HepG2 (cell line): ENCODE measurements around the gene ACAA2. TPM values are rescaled to one million over a fixed set of nuclear protein-coding genes. Genes with fewer than 3 reads are reported as not detected.
A peak's percentile ranks its signal among the peaks of the same experiment; 100 is the strongest.

Source experiments
- ARNTL ChIP-seq: sonication (generic); formaldehyde crosslinking; IDR thresholded peaks from 2 replicates; pipeline ENCODE4 v1.4.0; 2020; ENCODE audit warnings: mild to moderate bottlenecking, missing genetic modification reagents
- CSRNP2 ChIP-seq: sonication (generic); formaldehyde crosslinking; conservative IDR thresholded peaks from 2 replicates; pipeline ENCODE4 v1.8.0; 2022; ENCODE audit warnings: low read depth, missing genetic modification reagents
- FOSL2 ChIP-seq: sonication (generic); formaldehyde crosslinking; IDR thresholded peaks from 2 replicates; pipeline ENCODE4 v1.4.0; 2020; ENCODE audit warnings: missing genetic modification reagents
- JARID2 ChIP-seq: sonication (generic); formaldehyde crosslinking; IDR thresholded peaks from 2 replicates; pipeline ENCODE4 v1.8.1; 2023; ENCODE audit warnings: missing genetic modification reagents, inconsistent platforms; ENCODE audit not compliant: insufficient replicate concordance
- MXI1 ChIP-seq: IDR thresholded peaks from 3 replicates; pipeline ENCODE4 v1.6.1; 2012; ENCODE audit warnings: low read depth, low read length, inconsistent platforms, borderline replicate concordance
- RERE ChIP-seq: IDR thresholded peaks from 2 replicates; pipeline ENCODE4 v1.6.1; 2016; ENCODE audit warnings: low read depth, missing genetic modification reagents, missing compliant biosample characterization
- SNAPC2 ChIP-seq: sonication (generic); formaldehyde crosslinking; IDR thresholded peaks from 2 replicates; pipeline ENCODE4 v1.8.1; 2022; ENCODE audit warnings: mild to moderate bottlenecking, missing genetic modification reagents
- TEAD2 ChIP-seq: sonication (generic); formaldehyde crosslinking; IDR thresholded peaks from 2 replicates; pipeline ENCODE4 v1.9.0; 2021; ENCODE audit warnings: missing genetic modification reagents
- ZBTB25 ChIP-seq: IDR thresholded peaks from 2 replicates; pipeline ENCODE4 v1.6.1; 2018; ENCODE audit warnings: missing genetic modification reagents
- ZFY ChIP-seq: sonication (generic); formaldehyde crosslinking; IDR thresholded peaks from 2 replicates; pipeline ENCODE4 v1.4.0; 2020; ENCODE audit warnings: missing genetic modification reagents
- ZNF232 ChIP-seq: sonication (generic); formaldehyde crosslinking; IDR thresholded peaks from 2 replicates; pipeline ENCODE4 v1.4.0; 2020; ENCODE audit warnings: missing genetic modification reagents, borderline replicate concordance
- ZNF558 ChIP-seq: sonication (generic); formaldehyde crosslinking; IDR thresholded peaks from 2 replicates; pipeline ENCODE4 v1.9.0; 2022; ENCODE audit warnings: mild to moderate bottlenecking, missing genetic modification reagents, borderline replicate concordance
- ZNF7 ChIP-seq: IDR thresholded peaks from 2 replicates; pipeline ENCODE4 v1.6.1; 2016; ENCODE audit warnings: missing biosample characterization, missing genetic modification reagents
- ZNF75D ChIP-seq: sonication (generic); formaldehyde crosslinking; IDR thresholded peaks from 2 replicates; pipeline ENCODE4 v1.8.1; 2023; ENCODE audit warnings: missing genetic modification reagents, mild to moderate bottlenecking, borderline replicate concordance
- ZNF775 ChIP-seq: sonication (generic); formaldehyde crosslinking; IDR thresholded peaks from 2 replicates; pipeline ENCODE4 v1.4.0; 2020; ENCODE audit warnings: missing genetic modification reagents, mild to moderate bottlenecking, moderate library complexity, borderline replicate concordance
- ZNF780A ChIP-seq: sonication (generic); formaldehyde crosslinking; IDR thresholded peaks from 2 replicates; pipeline ENCODE4 v1.8.0; 2022; ENCODE audit warnings: mild to moderate bottlenecking, missing genetic modification reagents, moderate library complexity
- polyA plus RNA-seq, 8 experiments: library from polyadenylated mRNA; depleted of rRNA in 3 of 8; stranded (reverse) in 7 of 8; unstranded in 1 of 8; fragments of >200 nt; fragmentation: Illumina TruSeq in 4 of 8; extraction: Trizol in 4 of 8; gene quantifications; 2 replicates each; pipeline versions ENCODE4 v1.2.1 to v1.2.3, GENCODE V29; 2011 to 2016; ENCODE audit warnings: low read depth in 4 of 8, missing spikeins in 1 of 8, mixed read lengths in 1 of 8; ENCODE audit not compliant: insufficient read depth in 1 of 8
- total RNA-seq, 5 experiments: library from RNA; depleted of rRNA; stranded (reverse); fragments of >200 nt; fragmentation: Illumina TruSeq; extraction: Trizol; gene quantifications; 2 replicates each; pipeline ENCODE4 v1.2.3, GENCODE V29; 2016; ENCODE audit warnings: low read depth in 1 of 5
- TF ChIP-seq, protein P1 (sequence below): sonication (generic); formaldehyde crosslinking; IDR thresholded peaks from 2 replicates; pipeline ENCODE4 v1.4.0; 2020; ENCODE audit warnings: mild to moderate bottlenecking, missing genetic modification reagents
- TF ChIP-seq, protein P2 (sequence below): sonication (generic); formaldehyde crosslinking; IDR thresholded peaks from 2 replicates; pipeline ENCODE4 v1.4.0; 2020; ENCODE audit warnings: missing genetic modification reagents
- TF ChIP-seq, protein P3 (sequence below): sonication (generic); formaldehyde crosslinking; IDR thresholded peaks from 2 replicates; pipeline ENCODE4 v1.4.0; 2020; ENCODE audit warnings: missing genetic modification reagents

The ACAA2 gene
- total and polyA plus RNA-seq, 2 of the 13 experiments (the other 11 are each of a cell fraction or from before 2014, with no cell fraction given): 51.6 to 182 TPM

- TF ChIP-seq, protein P1, sequence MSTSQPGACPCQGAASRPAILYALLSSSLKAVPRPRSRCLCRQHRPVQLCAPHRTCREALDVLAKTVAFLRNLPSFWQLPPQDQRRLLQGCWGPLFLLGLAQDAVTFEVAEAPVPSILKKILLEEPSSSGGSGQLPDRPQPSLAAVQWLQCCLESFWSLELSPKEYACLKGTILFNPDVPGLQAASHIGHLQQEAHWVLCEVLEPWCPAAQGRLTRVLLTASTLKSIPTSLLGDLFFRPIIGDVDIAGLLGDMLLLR (CRISPR knock-in tag): no peak
- TF ChIP-seq ZNF7 (CRISPR knock-in tag): no peak
- TF ChIP-seq RERE (CRISPR knock-in tag): no peak
- no peak for TF ChIP-seq JARID2
- 0 out of 2 replicates have a peak, but pooled peaks have one; percentile 34 for TF ChIP-seq TEAD2 (CRISPR knock-in tag)
- TF ChIP-seq ZNF780A (CRISPR knock-in tag): no peak
- TF ChIP-seq ARNTL (CRISPR knock-in tag): no peak
- TF ChIP-seq ZNF775 (CRISPR knock-in tag): no peak
- no peak for TF ChIP-seq ZNF75D (CRISPR knock-in tag)
- TF ChIP-seq FOSL2: no peak
- TF ChIP-seq, protein P2, sequence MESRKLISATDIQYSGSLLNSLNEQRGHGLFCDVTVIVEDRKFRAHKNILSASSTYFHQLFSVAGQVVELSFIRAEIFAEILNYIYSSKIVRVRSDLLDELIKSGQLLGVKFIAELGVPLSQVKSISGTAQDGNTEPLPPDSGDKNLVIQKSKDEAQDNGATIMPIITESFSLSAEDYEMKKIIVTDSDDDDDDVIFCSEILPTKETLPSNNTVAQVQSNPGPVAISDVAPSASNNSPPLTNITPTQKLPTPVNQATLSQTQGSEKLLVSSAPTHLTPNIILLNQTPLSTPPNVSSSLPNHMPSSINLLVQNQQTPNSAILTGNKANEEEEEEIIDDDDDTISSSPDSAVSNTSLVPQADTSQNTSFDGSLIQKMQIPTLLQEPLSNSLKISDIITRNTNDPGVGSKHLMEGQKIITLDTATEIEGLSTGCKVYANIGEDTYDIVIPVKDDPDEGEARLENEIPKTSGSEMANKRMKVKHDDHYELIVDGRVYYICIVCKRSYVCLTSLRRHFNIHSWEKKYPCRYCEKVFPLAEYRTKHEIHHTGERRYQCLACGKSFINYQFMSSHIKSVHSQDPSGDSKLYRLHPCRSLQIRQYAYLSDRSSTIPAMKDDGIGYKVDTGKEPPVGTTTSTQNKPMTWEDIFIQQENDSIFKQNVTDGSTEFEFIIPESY: no peak
- TF ChIP-seq ZFY (CRISPR knock-in tag): peak; percentile 14; the same call in 1 of the 2 replicates
- 0 out of 2 replicates have a peak, but pooled peaks have one; percentile 15 for TF ChIP-seq ZNF558 (CRISPR knock-in tag)
- no peak for TF ChIP-seq ZBTB25 (CRISPR knock-in tag)
- TF ChIP-seq, protein P3, sequence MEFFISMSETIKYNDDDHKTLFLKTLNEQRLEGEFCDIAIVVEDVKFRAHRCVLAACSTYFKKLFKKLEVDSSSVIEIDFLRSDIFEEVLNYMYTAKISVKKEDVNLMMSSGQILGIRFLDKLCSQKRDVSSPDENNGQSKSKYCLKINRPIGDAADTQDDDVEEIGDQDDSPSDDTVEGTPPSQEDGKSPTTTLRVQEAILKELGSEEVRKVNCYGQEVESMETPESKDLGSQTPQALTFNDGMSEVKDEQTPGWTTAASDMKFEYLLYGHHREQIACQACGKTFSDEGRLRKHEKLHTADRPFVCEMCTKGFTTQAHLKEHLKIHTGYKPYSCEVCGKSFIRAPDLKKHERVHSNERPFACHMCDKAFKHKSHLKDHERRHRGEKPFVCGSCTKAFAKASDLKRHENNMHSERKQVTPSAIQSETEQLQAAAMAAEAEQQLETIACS (CRISPR knock-in tag): peak; percentile 21; the same call in 1 of the 2 replicates
- TF ChIP-seq SNAPC2 (CRISPR knock-in tag): no peak
- no peak for TF ChIP-seq CSRNP2 (CRISPR knock-in tag)
- peak; percentile 44; the same call in 1 of the 2 replicates for TF ChIP-seq ZNF232 (CRISPR knock-in tag)
- no peak for TF ChIP-seq MXI1
These were observed 790 bp upstream of the ACAA2 start (continued) for GRCh38 chr18:49814147-49814499.
